GM12878 (cell line): ENCODE data around the gene MIER1. TPM values are rescaled to one million over a fixed set of nuclear protein-coding genes. Genes with fewer than 3 reads are reported as not detected.

Experiments used
- PRDM15 ChIP-seq: fragments of 450-650 bp; formaldehyde crosslinking; IDR thresholded peaks from 2 replicates; pipeline ENCODE4 v1.4.0; 2020; ENCODE audit warnings: mild to moderate bottlenecking, moderate library complexity
- polyA plus RNA-seq, 11 experiments: library from polyadenylated mRNA; depleted of rRNA in 4 of 11; unstranded in 6 of 11; stranded (reverse) in 5 of 11; fragments of >200 nt; fragmentation: Nextera tagmentation in 4 of 11; fragmentation: Illumina TruSeq in 1 of 11; extraction: Ambion mirVana in 4 of 11; extraction: Trizol in 1 of 11; gene quantifications; 1 replicate in 1 of 11; 2 replicates in 10 of 11; pipeline versions ENCODE4 v1.2.1 to v1.2.3, GENCODE V29; 2011 to 2016; ENCODE audit warnings: inconsistent platforms in 2 of 11, missing spikeins in 2 of 11, low read depth in 1 of 11
- total RNA-seq, 4 experiments: library from RNA; depleted of rRNA in 3 of 4; stranded (reverse); fragments of >200 nt in 3 of 4; fragmentation: Illumina TruSeq in 1 of 4; extraction: Trizol in 1 of 4; gene quantifications; 2 replicates each; pipeline versions ENCODE4 v1.2.1 to v1.2.3, GENCODE V29; 2013 to 2021
- TF ChIP-seq, protein P1 (sequence below): IDR thresholded peaks from 2 replicates; pipeline ENCODE4 v1.6.1; 2012; ENCODE audit warnings: improper control_type of control experiment, low read depth, low read length; ENCODE audit not compliant: insufficient replicate concordance

Gene MIER1
- total and polyA plus RNA-seq, 10 of the 15 experiments (the other 5 are each of a cell fraction or from before 2014, with no cell fraction given): 13.6 to 39.8 (median 25.7) TPM

- TF ChIP-seq, protein P1, sequence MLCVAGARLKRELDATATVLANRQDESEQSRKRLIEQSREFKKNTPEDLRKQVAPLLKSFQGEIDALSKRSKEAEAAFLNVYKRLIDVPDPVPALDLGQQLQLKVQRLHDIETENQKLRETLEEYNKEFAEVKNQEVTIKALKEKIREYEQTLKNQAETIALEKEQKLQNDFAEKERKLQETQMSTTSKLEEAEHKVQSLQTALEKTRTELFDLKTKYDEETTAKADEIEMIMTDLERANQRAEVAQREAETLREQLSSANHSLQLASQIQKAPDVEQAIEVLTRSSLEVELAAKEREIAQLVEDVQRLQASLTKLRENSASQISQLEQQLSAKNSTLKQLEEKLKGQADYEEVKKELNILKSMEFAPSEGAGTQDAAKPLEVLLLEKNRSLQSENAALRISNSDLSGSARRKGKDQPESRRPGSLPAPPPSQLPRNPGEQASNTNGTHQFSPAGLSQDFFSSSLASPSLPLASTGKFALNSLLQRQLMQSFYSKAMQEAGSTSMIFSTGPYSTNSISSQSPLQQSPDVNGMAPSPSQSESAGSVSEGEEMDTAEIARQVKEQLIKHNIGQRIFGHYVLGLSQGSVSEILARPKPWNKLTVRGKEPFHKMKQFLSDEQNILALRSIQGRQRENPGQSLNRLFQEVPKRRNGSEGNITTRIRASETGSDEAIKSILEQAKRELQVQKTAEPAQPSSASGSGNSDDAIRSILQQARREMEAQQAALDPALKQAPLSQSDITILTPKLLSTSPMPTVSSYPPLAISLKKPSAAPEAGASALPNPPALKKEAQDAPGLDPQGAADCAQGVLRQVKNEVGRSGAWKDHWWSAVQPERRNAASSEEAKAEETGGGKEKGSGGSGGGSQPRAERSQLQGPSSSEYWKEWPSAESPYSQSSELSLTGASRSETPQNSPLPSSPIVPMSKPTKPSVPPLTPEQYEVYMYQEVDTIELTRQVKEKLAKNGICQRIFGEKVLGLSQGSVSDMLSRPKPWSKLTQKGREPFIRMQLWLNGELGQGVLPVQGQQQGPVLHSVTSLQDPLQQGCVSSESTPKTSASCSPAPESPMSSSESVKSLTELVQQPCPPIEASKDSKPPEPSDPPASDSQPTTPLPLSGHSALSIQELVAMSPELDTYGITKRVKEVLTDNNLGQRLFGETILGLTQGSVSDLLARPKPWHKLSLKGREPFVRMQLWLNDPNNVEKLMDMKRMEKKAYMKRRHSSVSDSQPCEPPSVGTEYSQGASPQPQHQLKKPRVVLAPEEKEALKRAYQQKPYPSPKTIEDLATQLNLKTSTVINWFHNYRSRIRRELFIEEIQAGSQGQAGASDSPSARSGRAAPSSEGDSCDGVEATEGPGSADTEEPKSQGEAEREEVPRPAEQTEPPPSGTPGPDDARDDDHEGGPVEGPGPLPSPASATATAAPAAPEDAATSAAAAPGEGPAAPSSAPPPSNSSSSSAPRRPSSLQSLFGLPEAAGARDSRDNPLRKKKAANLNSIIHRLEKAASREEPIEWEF: no peak
- TF ChIP-seq PRDM15 (CRISPR knock-in tag): no peak
- TF ChIP-seq, all 136 proteins: peak for 0
Observed at GRCh38 chr1:66919063-66919462, 5.7 kb upstream of the MIER1 start (continued).
